Mesendoderm (in vitro differentiated cells): ENCODE data around the gene CFAP46.
A peak's percentile ranks its signal among the peaks of the same experiment; 100 is the strongest.
"Not testable (repeated sequence)": the region's sequence is repeated elsewhere in the genome, so short reads cannot be mapped to it uniquely, and the experiment has no call there.

Experiments used
- DNase-seq: peaks from one replicate; pipeline ENCODE4 v3.0.0; 2013
- H2AK5ac ChIP-seq: 2 replicates; pipeline ENCODE4 v1.6.1; 2013; ENCODE audit warnings: low read length, inconsistent platforms
- H2BK120ac ChIP-seq: 2 replicates; pipeline ENCODE4 v1.6.1; 2013; ENCODE audit warnings: low read depth, mild to moderate bottlenecking, low read length, moderate library complexity, mixed read lengths
- H2BK15ac ChIP-seq: replicated peaks from 2 replicates; pipeline ENCODE4 v1.6.1; 2013; ENCODE audit warnings: low read depth, mild to moderate bottlenecking, moderate library complexity
- H2BK5ac ChIP-seq: 2 replicates; pipeline ENCODE4 v1.6.1; 2013; ENCODE audit warnings: low read length, inconsistent platforms
- H3K18ac ChIP-seq: 2 replicates; pipeline ENCODE4 v1.6.1; 2013; ENCODE audit warnings: mild to moderate bottlenecking, low read length, mixed read lengths
- H3K23ac ChIP-seq: one replicate; pipeline ENCODE4 v1.6.1; 2013; ENCODE audit warnings: low read length
- H3K27ac ChIP-seq: 2 replicates; pipeline ENCODE4 v1.5.1; 2013; ENCODE audit warnings: low read depth, mild to moderate bottlenecking, inconsistent platforms, low read length, moderate library complexity
- H3K27me3 ChIP-seq: 2 replicates; pipeline ENCODE4 v1.6.1; 2013; ENCODE audit warnings: low read length, control low read depth, mild to moderate bottlenecking, inconsistent platforms; ENCODE audit not compliant: insufficient read depth, poor library complexity
- H3K36me3 ChIP-seq: 2 replicates; pipeline ENCODE4 v1.6.1; 2013; ENCODE audit warnings: low read length, inconsistent platforms; ENCODE audit not compliant: control insufficient read depth, insufficient read depth
- H3K4ac ChIP-seq: one replicate; pipeline ENCODE4 v1.6.1; 2013; ENCODE audit warnings: low read depth, mild to moderate bottlenecking, low read length, moderate library complexity
- H3K4me1 ChIP-seq: 2 replicates; pipeline ENCODE4 v1.6.1; 2013; ENCODE audit warnings: low read depth, low read length, inconsistent platforms; ENCODE audit not compliant: control insufficient read depth
- H3K4me2 ChIP-seq: 2 replicates; pipeline ENCODE4 v1.6.1; 2013; ENCODE audit warnings: low read length
- H3K4me3 ChIP-seq: 2 replicates; pipeline ENCODE4 v1.5.1; 2013; ENCODE audit warnings: mild to moderate bottlenecking, low read length
- H3K56ac ChIP-seq: one replicate; pipeline ENCODE4 v1.6.1; 2013; ENCODE audit warnings: low read length
- H3K79me1 ChIP-seq: 2 replicates; pipeline ENCODE4 v1.6.1; 2013; ENCODE audit warnings: low read length, inconsistent platforms
- H3K79me2 ChIP-seq: 2 replicates; pipeline ENCODE4 v1.6.1; 2013; ENCODE audit warnings: mild to moderate bottlenecking, low read length; ENCODE audit not compliant: control insufficient read depth, insufficient read depth
- H3K9ac ChIP-seq: 2 replicates; pipeline ENCODE4 v1.6.1; 2013; ENCODE audit warnings: low read length, inconsistent platforms
- H4K5ac ChIP-seq: one replicate; pipeline ENCODE4 v1.6.1; 2013; ENCODE audit warnings: low read length
- H4K8ac ChIP-seq: one replicate; pipeline ENCODE4 v1.6.1; 2013; ENCODE audit warnings: low read depth, mild to moderate bottlenecking, control low read depth, low read length, moderate library complexity
- WGBS: extraction: QIAGEN DNeasy Blood & Tissue Kit; methylation state at CpG from one replicate; pipeline ENCODE4 v1.1.7; 2013; ENCODE audit warnings: low lambda C conversion rate, missing lambda C conversion rate; ENCODE audit not compliant: insufficient coverage; ENCODE audit errors: extremely low coverage; 5-methylcytosine and 5-hydroxymethylcytosine counted together

The CFAP46 gene

GRCh38 chr10:132899054-132899750, 43.2 kb downstream of the CFAP46 start:
- Histone ChIP-seq H3K56ac (no peak overlapping the region), H3K27ac (no peak overlapping the region), H3K18ac (no peak overlapping the region), H3K4me2 (no peak overlapping the region), H3K4ac (no peak overlapping the region), H3K23ac (no peak overlapping the region), H3K79me2 (no peaks in the 10 kb centered on the region), H3K79me1 (no peaks in the 10 kb centered on the region), H4K8ac (no peak overlapping the region), H3K4me1 (no peaks in the 10 kb centered on the region), H3K9ac (no peak overlapping the region), H2BK15ac (no peak overlapping the region), H2AK5ac (no peak overlapping the region), H3K36me3 (no peaks in the 10 kb centered on the region), H4K5ac (no peak overlapping the region), H2BK120ac (no peak overlapping the region), H3K27me3 (no peaks in the 10 kb centered on the region), H3K4me3 (no peak overlapping the region), H2BK5ac (no peak overlapping the region)
- DNase-seq, result no peak
- WGBS, result no CpG with 5 or more reads among the region's 30 CpGs

GRCh38 chr10:132898391-132899053, 43.8 kb downstream of the CFAP46 start:
- no CpG with 5 or more reads among the region's 12 CpGs for whole genome bisulfite sequencing
- Histone ChIP-seq H2BK120ac (no peak overlapping the region), H3K36me3 (no peaks in the 10 kb centered on the region), H2BK15ac (no peak overlapping the region), H3K27me3 (no peaks in the 10 kb centered on the region), H3K4me1 (no peaks in the 10 kb centered on the region), H3K23ac (no peak overlapping the region), H3K4ac (no peak overlapping the region), H3K4me2 (no peak overlapping the region), H3K9ac (no peak overlapping the region), H3K18ac (no peak overlapping the region), H3K56ac (no peak overlapping the region), H3K79me1 (no peaks in the 10 kb centered on the region), H4K8ac (no peak overlapping the region), H4K5ac (no peak overlapping the region), H3K79me2 (no peaks in the 10 kb centered on the region), H3K27ac (no peak overlapping the region), H2BK5ac (no peak overlapping the region), H3K4me3 (no peak overlapping the region), H2AK5ac (no peak overlapping the region)
- no peak for DNase-seq

GRCh38 chr10:132897516-132898381, 44.6 kb downstream of the CFAP46 start:
- no peak overlapping the region for H3K4me2 ChIP-seq
- no peak overlapping the region for H2BK5ac ChIP-seq
- H4K8ac ChIP-seq, result no peak overlapping the region
- H3K36me3 ChIP-seq, result no peaks in the 10 kb centered on the region
- H2BK15ac ChIP-seq, result no peak overlapping the region
- no peak overlapping the region for H2BK120ac ChIP-seq
- no peaks in the 10 kb centered on the region for H3K79me1 ChIP-seq
- no peak overlapping the region for H3K18ac ChIP-seq
- no peak overlapping the region for H3K23ac ChIP-seq
- no peak overlapping the region for H3K56ac ChIP-seq
- no peak overlapping the region for H3K4ac ChIP-seq
- no peak overlapping the region for H4K5ac ChIP-seq
- H3K79me2 ChIP-seq, result no peaks in the 10 kb centered on the region
- no CpG with 5 or more reads among the region's 16 CpGs for WGBS
- H3K9ac ChIP-seq, result no peak overlapping the region
- H3K27me3 ChIP-seq, result no peaks in the 10 kb centered on the region
- H3K27ac ChIP-seq, result no peak overlapping the region
- H2AK5ac ChIP-seq, result no peak overlapping the region
- no peak for DNase-seq
- no peak overlapping the region for H3K4me3 ChIP-seq
- no peaks in the 10 kb centered on the region for H3K4me1 ChIP-seq

GRCh38 chr10:132893786-132894185, 48.6 kb downstream of the CFAP46 start:
- DNase-seq, result peak; percentile 92
- not testable (repeated sequence) for H3K27me3 ChIP-seq, H4K8ac ChIP-seq

GRCh38 chr10:132893090-132893489, 49.3 kb downstream of the CFAP46 start:
- no peak overlapping the region for H3K4me3 ChIP-seq
- H3K36me3 ChIP-seq, result no peaks in the 10 kb centered on the region
- H3K9ac ChIP-seq, result no peak overlapping the region
- H3K79me2 ChIP-seq, result no peaks in the 10 kb centered on the region
- H3K56ac ChIP-seq, result no peak overlapping the region
- no peak overlapping the region for H3K4ac ChIP-seq
- WGBS, result no CpG with 5 or more reads among the region's 9 CpGs
- no peak overlapping the region for H4K8ac ChIP-seq
- no peak overlapping the region for H3K27ac ChIP-seq
- H2AK5ac ChIP-seq, result no peak overlapping the region
- H3K27me3 ChIP-seq, result no peaks in the 10 kb centered on the region
- no peaks in the 10 kb centered on the region for H3K79me1 ChIP-seq
- no peaks in the 10 kb centered on the region for H3K4me1 ChIP-seq
- peak; percentile 30 for DNase-seq
- no peak overlapping the region for H2BK15ac ChIP-seq
- H2BK5ac ChIP-seq, result no peak overlapping the region
- H3K18ac ChIP-seq, result no peak overlapping the region
- no peak overlapping the region for H3K23ac ChIP-seq
- no peak overlapping the region for H4K5ac ChIP-seq
- H3K4me2 ChIP-seq, result no peak overlapping the region
- no peak overlapping the region for H2BK120ac ChIP-seq

More at GRCh38 chr10:132893786-132894185, 48.6 kb downstream of the CFAP46 start:
- no CpG with 5 or more reads among the region's 6 CpGs for WGBS
- not testable (repeated sequence) for H2AK5ac ChIP-seq, H3K4me3 ChIP-seq, H2BK5ac ChIP-seq, H3K4me1 ChIP-seq, H3K18ac ChIP-seq, H4K5ac ChIP-seq, H2BK15ac ChIP-seq, H3K79me2 ChIP-seq, H3K4me2 ChIP-seq, H3K36me3 ChIP-seq, H3K56ac ChIP-seq, H3K27ac ChIP-seq, H3K9ac ChIP-seq, H3K23ac ChIP-seq, H2BK120ac ChIP-seq, H3K4ac ChIP-seq, H3K79me1 ChIP-seq
